IMR-90 (cell line): Measurements from ENCODE around the gene MOSPD3. TPM values are rescaled to one million over a fixed set of nuclear protein-coding genes. Genes with fewer than 3 reads are reported as not detected.

Experiments
- ATAC-seq: fragments of 200-7000 bp; cut with Tn5 transposase; 2 replicates; pipeline ENCODE4 v1.9.1; 2020; ENCODE audit warnings: low read depth, mild to moderate bottlenecking, moderate library complexity
- BruUV-seq: library from RNA; stranded (reverse); fragments of 400-500 nt; replicated peaks from 2 replicates; lab custom pipeline; 2021; lab: Mats Ljungman, UMichigan
- CTCF ChIA-PET: fragments of 300-600 bp; formaldehyde crosslinking; extraction: SDS; loops from one replicate; lab custom pipeline; 2021; ENCODE audit warnings: antibody characterized with exemption; lab: Yijun Ruan, JAX
- POLR2A ChIA-PET: fragments of 300-600 bp; sonication (Branson Sonifier 250); formaldehyde crosslinking; loops from one replicate; lab custom pipeline; 2022; ENCODE audit warnings: antibody characterized with exemption; ENCODE audit not compliant: unreplicated experiment; lab: Charles Lee
- DNase-seq: peaks from one replicate; pipeline ENCODE4 v3.0.0; 2013
- H2AFZ ChIP-seq: replicated peaks from 2 replicates; pipeline ENCODE3; 2013; ENCODE audit warnings: low read length, mild to moderate bottlenecking; ENCODE audit not compliant: poor library complexity
- H2AK5ac ChIP-seq: 2 replicates; pipeline ENCODE4 v1.6.1; 2013; ENCODE audit warnings: low read depth, low read length, inconsistent platforms
- H2AK9ac ChIP-seq: replicated peaks from 2 replicates; pipeline ENCODE3; 2013; ENCODE audit warnings: mild to moderate bottlenecking, low read depth, low read length, moderate library complexity; ENCODE audit not compliant: poor library complexity
- H2BK120ac ChIP-seq: 2 replicates; pipeline ENCODE4 v1.6.1; 2013; ENCODE audit warnings: low read depth, low read length, inconsistent platforms
- H2BK15ac ChIP-seq: 3 replicates; pipeline ENCODE4 v1.6.1; 2013; ENCODE audit warnings: low read depth, low read length, inconsistent platforms
- H2BK20ac ChIP-seq: 2 replicates; pipeline ENCODE4 v1.6.1; 2013; ENCODE audit warnings: low read depth, mild to moderate bottlenecking, inconsistent platforms, low read length, moderate library complexity
- H2BK5ac ChIP-seq: 2 replicates; pipeline ENCODE4 v1.6.1; 2013; ENCODE audit warnings: mild to moderate bottlenecking, low read depth, low read length, inconsistent platforms; ENCODE audit not compliant: poor library complexity, severe bottlenecking
- H3K14ac ChIP-seq: replicated peaks from 2 replicates; pipeline ENCODE4 v1.6.1; 2013; ENCODE audit warnings: low read depth, low read length, inconsistent platforms
- H3K18ac ChIP-seq: 2 replicates; pipeline ENCODE4 v1.6.1; 2013; ENCODE audit warnings: low read depth, low read length, control low read depth
- H3K23ac ChIP-seq: 2 replicates; pipeline ENCODE4 v1.6.1; 2013; ENCODE audit warnings: low read depth, low read length, inconsistent platforms
- H3K27ac ChIP-seq: 2 replicates; pipeline ENCODE4 v1.5.1; 2013; ENCODE audit warnings: mild to moderate bottlenecking, control low read depth, low read length; ENCODE audit not compliant: insufficient read depth
- H3K27me3 ChIP-seq: 2 replicates; pipeline ENCODE4 v1.6.1; 2013; ENCODE audit warnings: low read length; ENCODE audit not compliant: control insufficient read depth, insufficient read depth
- H3K36me3 ChIP-seq: 2 replicates; pipeline ENCODE4 v1.6.1; 2013; ENCODE audit warnings: low read length, mixed read lengths; ENCODE audit not compliant: control insufficient read depth, insufficient read depth
- H3K4ac ChIP-seq: 2 replicates; pipeline ENCODE4 v1.6.1; 2013; ENCODE audit warnings: low read depth, low read length, inconsistent platforms
- H3K4me1 ChIP-seq: 2 replicates; pipeline ENCODE4 v1.6.1; 2013; ENCODE audit warnings: low read length, mixed read lengths; ENCODE audit not compliant: control insufficient read depth, insufficient read depth
- H3K4me2 ChIP-seq: 2 replicates; pipeline ENCODE4 v1.6.1; 2013; ENCODE audit warnings: low read depth, mild to moderate bottlenecking, control low read depth, low read length, moderate library complexity
- H3K4me3 ChIP-seq: 2 replicates; pipeline ENCODE4 v1.5.1; 2013; ENCODE audit warnings: low read depth, mild to moderate bottlenecking, control low read depth, low read length, moderate library complexity; ENCODE audit not compliant: insufficient read depth
- H3K56ac ChIP-seq: 2 replicates; pipeline ENCODE4 v1.6.1; 2013; ENCODE audit warnings: low read length, inconsistent platforms; ENCODE audit not compliant: insufficient read depth; ENCODE audit errors: extremely low read depth
- H3K79me1 ChIP-seq, 2 experiments: 2 replicates each; pipeline ENCODE4 v1.6.1; 2013; ENCODE audit warnings: low read length in 2 of 2, inconsistent platforms in 1 of 2, low read depth in 1 of 2
- H3K9ac ChIP-seq: 2 replicates; pipeline ENCODE4 v1.6.1; 2013; ENCODE audit warnings: low read depth, low read length, control low read depth
- H3K9me1 ChIP-seq: 2 replicates; pipeline ENCODE4 v1.6.1; 2013; ENCODE audit warnings: low read length, inconsistent platforms; ENCODE audit not compliant: insufficient read depth
- H3K9me3 ChIP-seq: 2 replicates; pipeline ENCODE4 v1.6.1; 2013; ENCODE audit warnings: low read length; ENCODE audit not compliant: control insufficient read depth, insufficient read depth
- H4K20me1 ChIP-seq: 2 replicates; pipeline ENCODE4 v1.6.1; 2013; ENCODE audit warnings: low read length, inconsistent platforms; ENCODE audit not compliant: insufficient read depth
- H4K5ac ChIP-seq: 2 replicates; pipeline ENCODE4 v1.6.1; 2013; ENCODE audit warnings: mild to moderate bottlenecking, low read depth, low read length, control low read depth
- H4K8ac ChIP-seq, 2 experiments: 2 replicates each; pipeline ENCODE4 v1.6.1; 2013; ENCODE audit warnings: low read depth in 2 of 2, low read length in 2 of 2, control low read depth in 1 of 2, inconsistent platforms in 1 of 2
- H4K91ac ChIP-seq: 2 replicates; pipeline ENCODE4 v1.6.1; 2013; ENCODE audit warnings: low read depth, low read length, inconsistent platforms; ENCODE audit not compliant: insufficient read depth
- CEBPB ChIP-seq: IDR thresholded peaks from 2 replicates; pipeline ENCODE4 v1.6.1; 2012; ENCODE audit warnings: low read depth, low read length, improper control_type of control experiment
- NFE2L2 ChIP-seq: fragments of 150-350 bp; IDR thresholded peaks from 2 replicates; pipeline ENCODE4 v1.6.1; 2016; ENCODE audit warnings: low read depth, mild to moderate bottlenecking, low read length
- POLR2A ChIP-seq: IDR thresholded peaks from 2 replicates; pipeline ENCODE4 v1.6.1; 2012; ENCODE audit warnings: mild to moderate bottlenecking, low read depth, low read length
- RFX5 ChIP-seq: IDR thresholded peaks from 2 replicates; pipeline ENCODE4 v1.8.0; 2012; ENCODE audit warnings: low read depth, mild to moderate bottlenecking, low read length, moderate library complexity
- USF2 ChIP-seq: fragments of 150-350 bp; IDR thresholded peaks from 2 replicates; pipeline ENCODE4 v1.6.1; 2017; ENCODE audit warnings: mild to moderate bottlenecking, antibody characterized with exemption, low read length, low read depth
- WGBS, 2 experiments: methylation state at CpG; one replicate each; pipeline versions ENCODE4 v1.1.5 to v1.1.7; 2013; ENCODE audit warnings: missing lambda C conversion rate in 2 of 2; ENCODE audit not compliant: insufficient read length in 1 of 2; ENCODE audit errors: extremely low coverage in 2 of 2; 5-methylcytosine and 5-hydroxymethylcytosine counted together
- dilution Hi-C: fragments of 300-500 bp; cut with HindIII; formaldehyde crosslinking; loops from one replicate; pipeline ENCODE4 v1.14.3; 2018; ENCODE audit warnings: low sequenced_read_pairs; ENCODE audit not compliant: unreplicated experiment
- in situ Hi-C: fragments of 300-500 bp; cut with MboI; formaldehyde crosslinking; loops from 3 replicates; pipeline ENCODE4 v1.14.3; 2019; ENCODE audit warnings: low sequenced_read_pairs, inconsistent platforms, mixed read lengths
- intact Hi-C: fragments of 100-400 bp; cut with micrococcal nuclease; formaldehyde crosslinking; loops from 2 replicates; pipeline ENCODE4 v1.10.0; 2022
- polyA plus RNA-seq, 3 experiments: library from polyadenylated mRNA; depleted of rRNA; stranded (reverse); fragments of >200 nt; gene quantifications; 2 replicates each; pipeline ENCODE4 v1.2.3, GENCODE V29; 2012; ENCODE audit warnings: low replicate concordance in 1 of 3
- total RNA-seq: library from RNA; depleted of rRNA; stranded (reverse); fragments of >200 nt; gene quantifications from 2 replicates; pipeline ENCODE4 v1.2.3, GENCODE V29; 2012

MOSPD3 gene
- total and polyA plus RNA-seq, 2 of the 4 experiments (the other 2 are of a cell fraction), result 2.3 to 30.0 TPM

- no peak overlapping the region for H2AFZ ChIP-seq
- no peak overlapping the region for H3K56ac ChIP-seq
- no peak overlapping the region for H3K4me3 ChIP-seq
- no peak overlapping the region for H4K5ac ChIP-seq
- no peak overlapping the region for H3K14ac ChIP-seq
- H3K4ac ChIP-seq, result no peak overlapping the region
- H4K8ac ChIP-seq, result no peak overlapping the region
- no peaks in the 10 kb centered on the region for H3K9me3 ChIP-seq
- no peak overlapping the region for H3K18ac ChIP-seq
- H3K27ac ChIP-seq, result no peak overlapping the region
- DNase-seq (no peak), ATAC-seq (no peak)
- no peak overlapping the region for H2BK15ac ChIP-seq
- no peak overlapping the region for H2AK5ac ChIP-seq
- H3K23ac ChIP-seq, result no peak overlapping the region
- no peak overlapping the region for H3K4me2 ChIP-seq
- CTCF ChIA-PET, result no interaction called here
- intact Hi-C loops, result no loop called here
- no peak overlapping the region for H4K91ac ChIP-seq
- no peaks in the 10 kb centered on the region for H3K79me1 ChIP-seq
- 0 out of 2 replicates have a peak, but pooled peaks cover 6% of the 10 kb centered on the region for H3K9me1 ChIP-seq
- peaks cover 1% of the 10 kb centered on the region; the same call in 1 of the 2 replicates for H3K36me3 ChIP-seq
- no peak overlapping the region for H2BK5ac ChIP-seq
- H4K20me1 ChIP-seq, result no peaks in the 10 kb centered on the region
- H2BK20ac ChIP-seq, result no peak overlapping the region
- H2AK9ac ChIP-seq, result peak overlapping the region; percentile 72
- no peak overlapping the region for H2BK120ac ChIP-seq
- peaks cover 4% of the 10 kb centered on the region; the same call in 1 of the 2 replicates for H3K4me1 ChIP-seq
- no peaks in the 10 kb centered on the region for H3K27me3 ChIP-seq
- no CpG with 5 or more reads among the region's 7 CpGs for WGBS, 2 experiments
- no peak for TF ChIP-seq RFX5
- TF ChIP-seq NFE2L2, result no peak
- no peak for TF ChIP-seq CEBPB
- TF ChIP-seq USF2, result no peak
- TF ChIP-seq POLR2A, result no peak
- dilution Hi-C loops, result no loop called here
- POLR2A ChIA-PET, result no interaction called here
- in situ Hi-C loops, result loop anchor here (25.0 kb wide), 1 partner anchor 267 kb away; the partner anchor contains the start of genes SLC12A9 and TRIP6
- H3K9ac ChIP-seq, result no peak overlapping the region
- no TSS peak for BruUV-seq
Observed at GRCh38 chr7:100595188-100595587, 17.2 kb upstream of the MOSPD3 start.
